Endothelial cell of umbilical vein (primary cell): ENCODE measurements around the gene C8A. TPM values are rescaled to one million over a fixed set of nuclear protein-coding genes. Genes with fewer than 3 reads are reported as not detected.

Source experiments
- BruUV-seq: library from RNA; stranded (reverse); fragments of 400-500 nt; replicated peaks from 2 replicates; lab custom pipeline; 2021; lab: Mats Ljungman, UMichigan
- CTCF ChIA-PET: fragments of 300-600, 350-600 bp; sonication (Branson Sonifier 250); formaldehyde crosslinking; loops from one replicate; lab custom pipeline; 2021; ENCODE audit warnings: antibody characterized with exemption, inconsistent platforms; lab: Charles Lee
- POLR2A ChIA-PET: fragments of 300-600, 350-600 bp; sonication (Branson Sonifier 250); formaldehyde crosslinking; loops from one replicate; lab custom pipeline; 2021; ENCODE audit warnings: antibody characterized with exemption, inconsistent platforms; lab: Charles Lee
- DNase-seq: peaks from one replicate; pipeline ENCODE4 v3.0.0-alpha.2; 2011; ENCODE audit warnings: low read depth, low spot score
- FAIRE-seq: peaks from 2 replicates; lab custom pipeline; 2011; peaks lifted over from hg19 to GRCh38; lab: Jason Lieb, UNC
- H2AFZ ChIP-seq: 2 replicates; pipeline ENCODE4 v1.6.0; 2012; ENCODE audit warnings: low read depth, low read length, control low read depth, inconsistent platforms
- H3K27ac ChIP-seq: 2 replicates; pipeline ENCODE4 v1.5.1; 2011; ENCODE audit warnings: low read depth, mild to moderate bottlenecking, control low read depth, low read length, moderate library complexity; ENCODE audit not compliant: insufficient read depth
- H3K27me3 ChIP-seq, 2 experiments: 2 replicates each; pipeline versions ENCODE4 v1.6.0 to v1.6.1; 2011; ENCODE audit warnings: low read length in 2 of 2, mixed read lengths in 1 of 2; ENCODE audit not compliant: control insufficient read depth in 2 of 2, insufficient read depth in 2 of 2
- H3K36me3 ChIP-seq, 2 experiments: 2 replicates in 1 of 2; 3 replicates in 1 of 2; pipeline ENCODE4 v1.5.1; 2011; ENCODE audit warnings: low read length in 2 of 2, mild to moderate bottlenecking in 1 of 2, moderate library complexity in 1 of 2; ENCODE audit not compliant: control insufficient read depth in 2 of 2, insufficient read depth in 2 of 2; ENCODE audit errors: extremely low read depth in 1 of 2
- H3K4me1 ChIP-seq: 3 replicates; pipeline ENCODE4 v1.5.1; 2011; ENCODE audit warnings: mild to moderate bottlenecking, low read length; ENCODE audit not compliant: control insufficient read depth, insufficient read depth; ENCODE audit errors: extremely low read depth
- H3K4me2 ChIP-seq: 2 replicates; pipeline ENCODE4 v1.6.1; 2011; ENCODE audit warnings: low read length, control low read depth, mixed read lengths; ENCODE audit not compliant: insufficient read depth
- H3K4me3 ChIP-seq, 3 experiments: fragments of 200-600 bp in 1 of 3; sonication (generic), shearing (Covaris generic) in 1 of 3; replicated peaks in 1 of 3; 2 replicates each; pipeline ENCODE4 v1.5.1; 2011 to 2016; ENCODE audit warnings: control low read depth in 3 of 3, low read length in 3 of 3, mild to moderate bottlenecking in 2 of 3, inconsistent platforms in 1 of 3, low read depth in 1 of 3, moderate library complexity in 1 of 3; ENCODE audit not compliant: insufficient read depth in 1 of 3
- H3K79me2 ChIP-seq: 2 replicates; pipeline ENCODE4 v1.6.0; 2012; ENCODE audit warnings: low read length, inconsistent platforms; ENCODE audit not compliant: control insufficient read depth, insufficient read depth
- H3K9ac ChIP-seq: replicated peaks from 2 replicates; pipeline ENCODE3; 2011; ENCODE audit warnings: low read length, control low read depth; ENCODE audit not compliant: insufficient read depth; ENCODE audit errors: extremely low read depth
- H3K9me1 ChIP-seq: replicated peaks from 3 replicates; pipeline ENCODE4 v1.6.0; 2011; ENCODE audit warnings: mild to moderate bottlenecking, low read length; ENCODE audit not compliant: control insufficient read depth, insufficient read depth; ENCODE audit errors: extremely low read depth
- H3K9me3 ChIP-seq: replicated peaks from 2 replicates; pipeline ENCODE4 v1.5.1; 2012; ENCODE audit warnings: low read length, inconsistent platforms; ENCODE audit not compliant: control insufficient read depth, insufficient read depth
- H4K20me1 ChIP-seq: replicated peaks from 2 replicates; pipeline ENCODE3; 2011; ENCODE audit warnings: mild to moderate bottlenecking, low read length; ENCODE audit not compliant: control insufficient read depth, insufficient read depth; ENCODE audit errors: extremely low read depth
- EZH2 ChIP-seq: IDR thresholded peaks from 2 replicates; pipeline ENCODE4 v1.6.1; 2012; ENCODE audit warnings: borderline replicate concordance, low read depth, mild to moderate bottlenecking, moderate library complexity, low read length, inconsistent platforms; ENCODE audit not compliant: severe bottlenecking
- FOS ChIP-seq: IDR thresholded peaks from 2 replicates; pipeline ENCODE4 v1.6.1; 2011; ENCODE audit warnings: mild to moderate bottlenecking, low read length, moderate library complexity, borderline replicate concordance; ENCODE audit not compliant: insufficient read depth
- GATA2 ChIP-seq: IDR thresholded peaks from 2 replicates; pipeline ENCODE4 v1.7.0; 2011; ENCODE audit warnings: low read depth, mild to moderate bottlenecking, moderate library complexity, mixed read lengths, low read length; ENCODE audit not compliant: insufficient read length, insufficient read depth
- JUN ChIP-seq: IDR thresholded peaks from 2 replicates; pipeline ENCODE4 v1.6.1; 2011; ENCODE audit warnings: borderline replicate concordance, low read depth; ENCODE audit not compliant: insufficient read length, insufficient read depth
- MYC ChIP-seq: IDR thresholded peaks from one replicate; pipeline ENCODE4 v1.6.1; 2011; ENCODE audit warnings: mild to moderate bottlenecking, low read depth, low read length
- POLR2A ChIP-seq: IDR thresholded peaks from 2 replicates; pipeline ENCODE4 v1.6.1; 2012; ENCODE audit warnings: low read depth, mild to moderate bottlenecking, control low read depth, low read length
- POLR2AphosphoS5 ChIP-seq: IDR thresholded peaks from 2 replicates; pipeline ENCODE4 v1.6.1; 2012; ENCODE audit warnings: low read depth, mild to moderate bottlenecking, control low read depth, low read length, moderate library complexity; ENCODE audit not compliant: insufficient read depth
- dilution Hi-C: fragments of 300-500 bp; cut with MboI; formaldehyde crosslinking; loops from one replicate; pipeline ENCODE4 v1.15.0; 2019; ENCODE audit warnings: low sequenced_read_pairs; ENCODE audit not compliant: extremely low pct_ligation_motif_present
- intact Hi-C: fragments of 100-400 bp; cut with micrococcal nuclease; formaldehyde crosslinking; loops from one replicate; pipeline ENCODE4 v1.10.0; 2022
- polyA plus RNA-seq, 4 experiments: library from polyadenylated mRNA; depleted of rRNA in 3 of 4; stranded (reverse) in 3 of 4; unstranded in 1 of 4; fragments of >200 nt; gene quantifications; 2 replicates each; pipeline versions ENCODE4 v1.2.1 to v1.2.3, GENCODE V29; 2011 to 2012; ENCODE audit warnings: missing spikeins in 1 of 4
- total RNA-seq: library from RNA; stranded (reverse); gene quantifications from 2 replicates; pipeline ENCODE4 v1.2.3, GENCODE V29; 2021
- TF ChIP-seq, protein P1 (sequence below), 2 donors: IDR thresholded peaks; 1 replicate in 1 of 2; 2 replicates in 1 of 2; pipeline ENCODE4 v1.5.1; 2011; ENCODE audit warnings: low read length in 2 of 2, mild to moderate bottlenecking in 2 of 2, moderate library complexity in 2 of 2, control low read depth in 1 of 2, inconsistent platforms in 1 of 2, low read depth in 1 of 2; ENCODE audit not compliant: insufficient read depth in 1 of 2; ENCODE audit errors: extremely low read depth in 1 of 2
- TF ChIP-seq, protein P2 (sequence below): IDR thresholded peaks from 2 replicates; pipeline ENCODE4 v1.6.1; 2011; ENCODE audit not compliant: insufficient read depth, insufficient read length

C8A gene
- total and polyA plus RNA-seq, 2 donors (not counting 3 experiments of a cell fraction or from before 2014, with no cell fraction given) = not detected

DNA sequence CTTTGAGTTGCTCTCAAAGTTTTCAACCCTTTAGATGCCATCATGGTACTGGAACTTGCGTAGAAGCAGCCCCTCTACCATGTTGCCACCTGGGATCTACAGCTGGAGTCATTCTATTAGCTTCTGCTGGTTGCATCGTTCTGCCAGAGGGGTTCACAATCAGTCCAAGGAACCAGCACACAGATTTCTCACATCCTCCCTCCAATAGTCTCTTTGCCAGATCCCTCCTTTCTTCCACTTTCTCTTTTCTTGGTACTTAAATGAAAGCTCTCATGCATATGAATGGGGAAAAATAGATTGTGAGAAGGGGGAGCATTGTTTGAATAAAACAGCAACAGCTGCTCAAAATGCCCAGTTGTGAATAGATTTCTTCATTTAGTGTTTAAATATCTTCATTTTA, 4.2 kb upstream of the C8A start:
- BruUV-seq = no TSS peak
- FAIRE-seq (no peak), DNase-seq (no peak)
- Histone ChIP-seq H3K4me2 (no peak overlapping the region), H3K9me1 (no peaks in the 10 kb centered on the region), H4K20me1 (no peaks in the 10 kb centered on the region), H3K79me2 (no peaks in the 10 kb centered on the region), H3K27me3 (no peaks in the 10 kb centered on the region), H3K36me3 (no peaks in the 10 kb centered on the region), H3K4me3 (no peak overlapping the region), H3K9me3 (no peaks in the 10 kb centered on the region), H2AFZ (no peak overlapping the region), H3K27ac (no peak overlapping the region), H3K4me1 (no peaks in the 10 kb centered on the region), H3K9ac (no peak overlapping the region)
- CTCF ChIA-PET = interaction anchor here (2.7 kb wide), 1 partner anchor 18 kb away, joined by 8 read pairs; no protein-coding TSS in a partner anchor
- dilution Hi-C loops = no loop called here
- POLR2A ChIA-PET = no interaction called here
- TF ChIP-seq FOS (no peak), MYC (no peak), JUN (no peak), GATA2 (no peak), POLR2A (no peak), EZH2 (no peak), POLR2AphosphoS5 (no peak)
- TF ChIP-seq, protein P1, sequence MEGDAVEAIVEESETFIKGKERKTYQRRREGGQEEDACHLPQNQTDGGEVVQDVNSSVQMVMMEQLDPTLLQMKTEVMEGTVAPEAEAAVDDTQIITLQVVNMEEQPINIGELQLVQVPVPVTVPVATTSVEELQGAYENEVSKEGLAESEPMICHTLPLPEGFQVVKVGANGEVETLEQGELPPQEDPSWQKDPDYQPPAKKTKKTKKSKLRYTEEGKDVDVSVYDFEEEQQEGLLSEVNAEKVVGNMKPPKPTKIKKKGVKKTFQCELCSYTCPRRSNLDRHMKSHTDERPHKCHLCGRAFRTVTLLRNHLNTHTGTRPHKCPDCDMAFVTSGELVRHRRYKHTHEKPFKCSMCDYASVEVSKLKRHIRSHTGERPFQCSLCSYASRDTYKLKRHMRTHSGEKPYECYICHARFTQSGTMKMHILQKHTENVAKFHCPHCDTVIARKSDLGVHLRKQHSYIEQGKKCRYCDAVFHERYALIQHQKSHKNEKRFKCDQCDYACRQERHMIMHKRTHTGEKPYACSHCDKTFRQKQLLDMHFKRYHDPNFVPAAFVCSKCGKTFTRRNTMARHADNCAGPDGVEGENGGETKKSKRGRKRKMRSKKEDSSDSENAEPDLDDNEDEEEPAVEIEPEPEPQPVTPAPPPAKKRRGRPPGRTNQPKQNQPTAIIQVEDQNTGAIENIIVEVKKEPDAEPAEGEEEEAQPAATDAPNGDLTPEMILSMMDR (IDR thresholded peaks at IDR 0.05; ENCODE audit: extremely low read depth in 1 of 2, insufficient read depth in 1 of 2, low read depth in 1 of 2, low read length in 2 of 2) = no peak
- TF ChIP-seq, protein P2, sequence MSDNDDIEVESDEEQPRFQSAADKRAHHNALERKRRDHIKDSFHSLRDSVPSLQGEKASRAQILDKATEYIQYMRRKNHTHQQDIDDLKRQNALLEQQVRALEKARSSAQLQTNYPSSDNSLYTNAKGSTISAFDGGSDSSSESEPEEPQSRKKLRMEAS = no peak
- intact Hi-C loops = no loop called here
